Articular chondrocyte of knee joint (primary cell): ENCODE measurements around the gene ZNF79. TPM values are rescaled to one million over a fixed set of nuclear protein-coding genes. Genes with fewer than 3 reads are reported as not detected.

ENCODE experiments used
- small RNA-seq: library from RNA; depleted of rRNA; stranded (forward); fragments of <200 nt; gene quantifications from one replicate; pipeline ENCODE3, GENCODE V24; 2012
- total RNA-seq: library from RNA; depleted of rRNA; stranded (reverse); fragments of >200 nt; gene quantifications from 2 replicates; pipeline ENCODE4 v1.2.3, GENCODE V29; 2012

The ZNF79 gene
- 8.9 and 10.2 TPM in 2 replicates for total RNA-seq

GRCh38 chr9:127423934-127424675 lies at the start of gene ZNF79:
Gene ZNF79 (plus strand): TSS chr9:127424382. CDS start chr9:127424788, 406 bp downstream.

DNA sequence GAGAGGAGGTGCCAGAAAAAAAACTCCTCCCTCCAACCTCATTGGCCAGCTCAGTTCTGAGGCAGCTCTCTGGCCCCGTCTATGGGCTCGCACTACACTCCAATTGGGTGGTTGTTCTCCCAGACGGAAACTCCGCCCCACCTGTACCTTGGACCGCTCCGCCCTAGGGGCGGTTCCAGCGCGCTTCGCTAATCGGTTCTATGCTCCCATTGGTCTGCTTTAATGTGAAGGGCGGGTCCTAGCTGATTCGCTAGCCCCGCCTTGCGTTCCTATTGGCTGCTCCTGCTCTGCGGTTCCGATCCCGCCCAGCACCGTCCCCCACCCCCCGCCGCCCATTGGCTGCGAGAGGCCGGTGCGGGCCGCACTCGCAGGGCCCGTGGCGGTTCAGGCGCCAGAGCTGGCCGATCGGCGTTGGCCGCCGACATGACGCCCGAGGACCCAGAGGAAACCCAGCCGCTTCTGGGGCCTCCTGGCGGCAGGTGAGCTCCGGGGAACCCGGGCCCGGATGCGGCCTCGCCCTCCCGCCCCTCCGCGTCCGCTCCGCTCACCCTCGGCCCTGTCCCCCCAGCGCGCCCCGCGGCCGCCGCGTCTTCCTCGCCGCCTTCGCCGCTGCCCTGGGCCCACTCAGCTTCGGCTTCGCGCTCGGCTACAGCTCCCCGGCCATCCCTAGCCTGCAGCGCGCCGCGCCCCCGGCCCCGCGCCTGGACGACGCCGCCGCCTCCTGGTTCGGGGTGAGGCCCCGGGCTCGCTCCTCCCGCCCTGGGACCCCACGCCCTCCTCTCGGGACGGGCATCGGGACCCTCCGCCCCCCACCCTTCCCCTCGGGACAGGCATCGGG lies 27.2 kb upstream of the ZNF79 start, which contains the start of gene SLC2A8:
Gene SLC2A8, plus strand, starts transcription at position 362 of the 838 bp plus-strand sequence. Its CDS starts 62 bp downstream, at position 424.

GRCh38 chr9:127450830-127451607 lies 26.8 kb downstream of the ZNF79 start, which contains the start of the genes LRSAM1 and RPL12:
Gene LRSAM1 (plus strand): TSS chr9:127451510. CDS start chr9:127454528, 3,018 bp downstream.
Gene RPL12 (minus strand): TSS chr9:127451406. CDS start chr9:127451317, 89 bp downstream.

Small RNA genes within 50 kb of the gene (small RNA-seq; reads per million reads assigned to genes)
- gene RF00019 (not detected), gene SNORA65 (151 reads per million, percentile 98 among the genes with 10 or more reads in this experiment)

Other genes with a start within 250 kb of the ZNF79 start
- gene GARNL3, start 159.6 kb upstream of the ZNF79 start, total RNA-seq, result 8.2 and 10.7 TPM in 2 replicates
- gene SLC2A8, start 27.2 kb upstream of the ZNF79 start, total RNA-seq, result 7.1 and 8.5 TPM in 2 replicates
- 1,366 and 1,457 TPM in 2 replicates for gene RPL12, start 27.0 kb downstream of the ZNF79 start, total RNA-seq
- 12.3 and 12.8 TPM in 2 replicates for gene LRSAM1, start 27.1 kb downstream of the ZNF79 start, total RNA-seq
- 20.9 and 35.1 TPM in 2 replicates for gene STXBP1, start 187.9 kb downstream of the ZNF79 start, total RNA-seq